Hepatocyte (in vitro differentiated cells): ENCODE data around the gene COBL. TPM values are rescaled to one million over a fixed set of nuclear protein-coding genes. Genes with fewer than 3 reads are reported as not detected.

Source experiments
- DNase-seq: peaks from one replicate; pipeline ENCODE4 v3.0.0-alpha.2; 2016; ENCODE audit warnings: low spot score
- H2AFZ ChIP-seq: fragments of 200-600 bp; sonication (generic); 2 replicates; pipeline ENCODE4 v1.6.0; 2016; ENCODE audit warnings: antibody characterized with exemption, mild to moderate bottlenecking
- H3K27ac ChIP-seq: fragments of 200-600 bp; sonication (generic); 2 replicates; pipeline ENCODE4 v1.5.1; 2016; ENCODE audit warnings: mild to moderate bottlenecking
- H3K27me3 ChIP-seq: fragments of 200-600 bp; sonication (generic); 2 replicates; pipeline ENCODE4 v1.6.1; 2016
- H3K36me3 ChIP-seq: fragments of 200-600 bp; sonication (generic); replicated peaks from 2 replicates; pipeline ENCODE4 v1.5.1; 2016; ENCODE audit warnings: low read depth; ENCODE audit not compliant: insufficient read depth
- H3K4me1 ChIP-seq: fragments of 200-600 bp; sonication (generic); 2 replicates; pipeline ENCODE4 v1.5.1; 2016; ENCODE audit warnings: mild to moderate bottlenecking, moderate library complexity; ENCODE audit not compliant: insufficient read depth
- H3K4me2 ChIP-seq: fragments of 200-600 bp; sonication (generic); 2 replicates; pipeline ENCODE4 v1.6.0; 2016
- H3K4me3 ChIP-seq: fragments of 200-600 bp; sonication (generic); 2 replicates; pipeline ENCODE4 v1.5.1; 2016; ENCODE audit warnings: mild to moderate bottlenecking
- H3K79me2 ChIP-seq: fragments of 200-600 bp; sonication (generic); 2 replicates; pipeline ENCODE4 v1.6.0; 2017; ENCODE audit warnings: mild to moderate bottlenecking
- H3K9me2 ChIP-seq: fragments of 200-600 bp; sonication (generic); replicated peaks from 2 replicates; pipeline ENCODE4 v1.6.0; 2017; ENCODE audit warnings: mild to moderate bottlenecking; ENCODE audit not compliant: insufficient read depth
- H3K9me3 ChIP-seq: fragments of 200-600 bp; sonication (generic); 2 replicates; pipeline ENCODE4 v1.5.1; 2016; ENCODE audit warnings: low read depth, mild to moderate bottlenecking
- H4K20me1 ChIP-seq: fragments of 200-600 bp; sonication (generic); 2 replicates; pipeline ENCODE4 v1.6.0; 2016; ENCODE audit warnings: mild to moderate bottlenecking; ENCODE audit not compliant: insufficient read depth, poor library complexity, severe bottlenecking
- EZH2 ChIP-seq: fragments of 200-600 bp; sonication (generic); IDR thresholded peaks from 2 replicates; pipeline ENCODE4 v1.6.1; 2016; ENCODE audit warnings: antibody characterized with exemption, mild to moderate bottlenecking, borderline replicate concordance
- EZH2phosphoT487 ChIP-seq: fragments of 200-600 bp; sonication (generic); IDR thresholded peaks from one replicate; pipeline ENCODE4 v1.6.1; 2018; ENCODE audit warnings: antibody characterized with exemption, mild to moderate bottlenecking, low read depth, moderate library complexity; ENCODE audit not compliant: unreplicated experiment, severe bottlenecking
- WGBS: methylation state at CpG from one replicate; pipeline ENCODE4 v1.1.6; 2016; ENCODE audit warnings: low lambda C conversion rate; ENCODE audit errors: missing lambda C conversion rate; 5-methylcytosine and 5-hydroxymethylcytosine counted together
- polyA plus RNA-seq: library from polyadenylated mRNA; unstranded; fragments of >200 nt; fragmentation: Nextera tagmentation; extraction: Ambion mirVana; gene quantifications from 2 replicates; pipeline ENCODE4 v1.2.1, GENCODE V29; 2016
- total RNA-seq: library from RNA; depleted of rRNA; stranded (reverse); fragments of >200 nt; gene quantifications from 2 replicates; pipeline ENCODE4 v1.2.3, GENCODE V29; 2014
- TF ChIP-seq, protein P1 (sequence below): fragments of 200-600 bp; sonication (generic); IDR thresholded peaks from 2 replicates; pipeline ENCODE4 v1.5.1; 2016; ENCODE audit warnings: antibody characterized with exemption, mild to moderate bottlenecking; ENCODE audit not compliant: poor library complexity

COBL gene
- total and polyA plus RNA-seq, 2 experiments from 2014 or later, result 7.8 to 20.5 TPM

DNA sequence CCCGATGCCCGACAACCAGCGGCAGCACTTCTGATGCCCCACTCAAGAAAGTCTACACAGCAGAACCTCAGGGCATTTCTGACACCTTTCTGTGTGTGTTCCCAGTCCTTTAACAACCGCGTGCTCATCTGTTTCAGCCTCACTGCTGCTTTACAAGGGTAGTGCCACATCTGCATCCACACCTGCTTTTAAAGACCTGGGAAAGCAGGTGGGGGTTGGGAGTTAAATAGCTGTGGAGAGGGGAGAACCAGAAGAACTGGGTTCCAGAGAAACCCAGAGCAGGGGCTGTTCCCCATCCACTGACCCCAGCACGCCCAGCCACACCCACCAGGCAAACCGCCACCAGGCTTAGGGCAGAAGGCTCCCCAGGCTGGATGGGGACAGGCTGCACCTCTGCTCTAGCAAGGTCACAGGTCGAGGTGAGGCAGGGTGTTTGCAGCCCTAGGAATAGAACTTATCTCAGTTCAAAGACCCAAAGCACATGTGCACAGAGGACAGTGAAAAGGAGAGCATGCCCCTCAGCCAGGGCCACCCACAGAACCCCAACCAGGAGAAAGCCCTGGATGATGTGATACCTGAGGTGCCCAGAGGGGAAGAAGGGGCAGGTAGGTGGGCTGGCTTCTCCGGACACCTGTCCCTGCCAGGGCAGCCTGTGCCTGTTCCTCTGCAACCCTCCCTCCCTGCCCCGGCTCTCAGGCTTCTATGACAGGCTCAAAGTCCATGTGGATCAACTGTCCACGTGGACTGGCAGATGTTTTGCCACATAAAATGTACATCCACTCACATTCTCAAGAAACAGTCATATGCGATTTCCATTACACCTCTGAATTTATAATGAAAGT lies 51.3 kb downstream of the COBL start:
- H3K27ac ChIP-seq, result peak overlapping the region; percentile 30
- WGBS, result 76% methylated on average over 12 of the region's 12 CpGs

DNA sequence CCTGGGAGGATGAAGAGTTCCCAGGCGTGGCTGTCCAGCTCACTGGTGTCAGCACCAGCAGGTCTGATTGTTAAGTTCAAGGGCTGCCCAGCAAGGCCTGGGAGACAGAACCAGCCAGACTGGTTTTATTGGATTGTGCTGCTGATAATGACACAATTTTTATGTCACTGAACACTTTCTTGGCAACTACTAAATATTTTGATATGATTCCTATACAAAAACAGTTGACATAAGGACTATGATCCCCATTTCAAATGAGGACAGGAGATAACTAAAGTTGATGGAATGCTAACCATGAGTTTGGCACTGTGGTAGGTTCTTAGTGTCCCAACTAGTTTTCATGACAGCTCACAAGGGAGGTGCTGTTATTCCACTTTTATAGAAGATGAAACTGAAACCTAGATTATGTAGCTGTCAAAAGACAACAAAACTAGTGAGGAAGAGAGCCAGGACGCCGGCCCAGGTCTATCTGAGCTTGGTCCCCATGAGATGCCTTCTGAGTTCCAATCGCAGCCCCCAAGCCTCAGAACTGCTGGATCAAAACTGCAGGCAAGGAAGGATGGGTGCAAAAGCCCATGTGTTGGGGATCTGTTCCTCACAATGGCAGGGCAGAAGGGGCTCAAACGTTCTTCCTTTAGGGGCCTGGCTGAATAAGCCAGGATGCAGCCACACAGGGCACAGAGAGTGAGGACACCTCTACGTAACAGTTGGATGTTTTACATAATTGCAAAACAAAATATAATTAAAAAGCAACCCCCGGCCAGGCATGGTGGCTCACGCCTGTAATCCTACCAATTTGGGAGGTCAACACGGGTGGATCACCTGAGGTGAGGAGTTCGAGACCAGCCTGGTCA lies 52.8 kb downstream of the COBL start:
- H4K20me1 ChIP-seq, result peaks cover 4% of the 10 kb centered on the region
- peaks cover 28% of the 10 kb centered on the region for H3K4me1 ChIP-seq
- WGBS, result 86% methylated on average over 10 of the region's 10 CpGs
- H3K27ac ChIP-seq, result peak overlapping the region; percentile 56
- no peaks in the 10 kb centered on the region for H3K27me3 ChIP-seq
- no peak overlapping the region for H2AFZ ChIP-seq
- peak overlapping the region; percentile 48 for H3K4me2 ChIP-seq
- H3K9me3 ChIP-seq, result no peaks in the 10 kb centered on the region
- H3K9me2 ChIP-seq, result no peaks in the 10 kb centered on the region
- H3K79me2 ChIP-seq, result peaks cover 73% of the 10 kb centered on the region
- TF ChIP-seq, protein P1, sequence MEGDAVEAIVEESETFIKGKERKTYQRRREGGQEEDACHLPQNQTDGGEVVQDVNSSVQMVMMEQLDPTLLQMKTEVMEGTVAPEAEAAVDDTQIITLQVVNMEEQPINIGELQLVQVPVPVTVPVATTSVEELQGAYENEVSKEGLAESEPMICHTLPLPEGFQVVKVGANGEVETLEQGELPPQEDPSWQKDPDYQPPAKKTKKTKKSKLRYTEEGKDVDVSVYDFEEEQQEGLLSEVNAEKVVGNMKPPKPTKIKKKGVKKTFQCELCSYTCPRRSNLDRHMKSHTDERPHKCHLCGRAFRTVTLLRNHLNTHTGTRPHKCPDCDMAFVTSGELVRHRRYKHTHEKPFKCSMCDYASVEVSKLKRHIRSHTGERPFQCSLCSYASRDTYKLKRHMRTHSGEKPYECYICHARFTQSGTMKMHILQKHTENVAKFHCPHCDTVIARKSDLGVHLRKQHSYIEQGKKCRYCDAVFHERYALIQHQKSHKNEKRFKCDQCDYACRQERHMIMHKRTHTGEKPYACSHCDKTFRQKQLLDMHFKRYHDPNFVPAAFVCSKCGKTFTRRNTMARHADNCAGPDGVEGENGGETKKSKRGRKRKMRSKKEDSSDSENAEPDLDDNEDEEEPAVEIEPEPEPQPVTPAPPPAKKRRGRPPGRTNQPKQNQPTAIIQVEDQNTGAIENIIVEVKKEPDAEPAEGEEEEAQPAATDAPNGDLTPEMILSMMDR, result no peak
- no peak for TF ChIP-seq EZH2phosphoT487
- no peak for TF ChIP-seq EZH2
- peak; percentile 60 for DNase-seq
- H3K36me3 ChIP-seq, result no peaks in the 10 kb centered on the region
- H3K4me3 ChIP-seq, result no peak overlapping the region

More for the DNA sequence above, 51.3 kb downstream of the COBL start:
- Histone ChIP-seq H3K9me2 (no peaks in the 10 kb centered on the region), H4K20me1 (peaks cover 4% of the 10 kb centered on the region), H2AFZ (no peak overlapping the region), H3K36me3 (no peaks in the 10 kb centered on the region), H3K4me2 (peak overlapping the region; percentile 49), H3K4me3 (no peak overlapping the region), H3K9me3 (no peaks in the 10 kb centered on the region), H3K27me3 (no peaks in the 10 kb centered on the region), H3K79me2 (peaks cover 66% of the 10 kb centered on the region), H3K4me1 (peaks cover 28% of the 10 kb centered on the region)
- DNase-seq, result peak; percentile 63
- TF ChIP-seq EZH2 (no peak), EZH2phosphoT487 (no peak)
- TF ChIP-seq, protein P1, result no peak

DNA sequence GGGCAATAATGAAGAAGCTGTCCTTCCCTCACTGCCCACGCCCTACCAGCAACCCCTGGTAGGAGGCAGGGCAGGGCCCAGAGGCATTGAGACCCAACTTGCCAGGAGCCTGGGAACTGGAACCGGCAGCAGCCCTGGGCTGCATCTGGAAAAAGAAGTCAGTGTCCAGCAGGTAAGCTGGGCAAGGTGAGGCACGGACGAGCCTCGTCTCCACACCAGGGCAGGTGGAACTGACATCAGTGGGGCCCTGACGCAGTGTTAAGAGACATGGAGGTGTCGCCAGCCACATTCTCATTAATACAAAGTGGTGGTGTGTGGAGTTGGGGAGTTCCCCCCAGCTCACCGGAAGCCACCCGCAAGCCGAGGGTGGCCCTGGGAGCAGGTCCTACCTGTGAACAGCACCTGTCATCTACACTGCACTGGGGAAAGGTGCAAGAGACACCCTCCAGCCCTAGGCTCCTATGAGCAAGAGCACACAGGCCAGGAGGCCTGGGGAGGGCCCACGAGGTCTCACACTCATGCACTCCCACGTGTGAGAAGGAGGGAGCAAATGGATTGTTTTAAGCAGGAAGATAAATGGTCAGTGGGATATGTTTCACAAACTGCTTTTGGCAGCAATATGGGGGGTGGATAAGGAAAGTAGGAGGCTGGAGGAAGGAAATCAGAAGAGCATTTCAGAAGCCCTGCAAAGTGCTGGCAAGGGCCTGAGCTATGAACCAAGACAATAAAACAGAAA lies 53.6 kb downstream of the COBL start:
- Histone ChIP-seq H3K4me2 (peak overlapping the region; percentile 2), H3K9me2 (no peaks in the 10 kb centered on the region), H3K9me3 (no peaks in the 10 kb centered on the region), H3K79me2 (peaks cover 75% of the 10 kb centered on the region), H2AFZ (no peak overlapping the region), H3K36me3 (no peaks in the 10 kb centered on the region), H3K27ac (peak overlapping the region; percentile 56), H3K4me1 (peaks cover 28% of the 10 kb centered on the region), H3K27me3 (no peaks in the 10 kb centered on the region), H3K4me3 (no peak overlapping the region), H4K20me1 (peaks cover 4% of the 10 kb centered on the region)
- TF ChIP-seq EZH2 (no peak), EZH2phosphoT487 (no peak)
- TF ChIP-seq, protein P1, result no peak
- DNase-seq, result no peak
- 92% methylated on average over 12 of the region's 12 CpGs for WGBS
